GM15510 (cell line): ENCODE results near the gene NUSAP1.

Source experiments
- POLR2A ChIP-seq: IDR thresholded peaks from 3 replicates; pipeline ENCODE4 v1.6.1; 2011; ENCODE audit warnings: borderline replicate concordance; ENCODE audit not compliant: insufficient read length; ENCODE audit errors: extremely low read depth

The NUSAP1 gene, protein sequence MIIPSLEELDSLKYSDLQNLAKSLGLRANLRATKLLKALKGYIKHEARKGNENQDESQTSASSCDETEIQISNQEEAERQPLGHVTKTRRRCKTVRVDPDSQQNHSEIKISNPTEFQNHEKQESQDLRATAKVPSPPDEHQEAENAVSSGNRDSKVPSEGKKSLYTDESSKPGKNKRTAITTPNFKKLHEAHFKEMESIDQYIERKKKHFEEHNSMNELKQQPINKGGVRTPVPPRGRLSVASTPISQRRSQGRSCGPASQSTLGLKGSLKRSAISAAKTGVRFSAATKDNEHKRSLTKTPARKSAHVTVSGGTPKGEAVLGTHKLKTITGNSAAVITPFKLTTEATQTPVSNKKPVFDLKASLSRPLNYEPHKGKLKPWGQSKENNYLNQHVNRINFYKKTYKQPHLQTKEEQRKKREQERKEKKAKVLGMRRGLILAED

GRCh38 chr15:41332194-41333025 lies at the start of gene NUSAP1, which contains the start of gene OIP5:
NUSAP1 (plus strand) TSS chr15:41332881; CDS start chr15:41332958, 77 bp downstream.
OIP5 (minus strand) TSS chr15:41332591; CDS start chr15:41332561, 30 bp downstream.
- TF ChIP-seq POLR2A, result peak; percentile 94

DNA sequence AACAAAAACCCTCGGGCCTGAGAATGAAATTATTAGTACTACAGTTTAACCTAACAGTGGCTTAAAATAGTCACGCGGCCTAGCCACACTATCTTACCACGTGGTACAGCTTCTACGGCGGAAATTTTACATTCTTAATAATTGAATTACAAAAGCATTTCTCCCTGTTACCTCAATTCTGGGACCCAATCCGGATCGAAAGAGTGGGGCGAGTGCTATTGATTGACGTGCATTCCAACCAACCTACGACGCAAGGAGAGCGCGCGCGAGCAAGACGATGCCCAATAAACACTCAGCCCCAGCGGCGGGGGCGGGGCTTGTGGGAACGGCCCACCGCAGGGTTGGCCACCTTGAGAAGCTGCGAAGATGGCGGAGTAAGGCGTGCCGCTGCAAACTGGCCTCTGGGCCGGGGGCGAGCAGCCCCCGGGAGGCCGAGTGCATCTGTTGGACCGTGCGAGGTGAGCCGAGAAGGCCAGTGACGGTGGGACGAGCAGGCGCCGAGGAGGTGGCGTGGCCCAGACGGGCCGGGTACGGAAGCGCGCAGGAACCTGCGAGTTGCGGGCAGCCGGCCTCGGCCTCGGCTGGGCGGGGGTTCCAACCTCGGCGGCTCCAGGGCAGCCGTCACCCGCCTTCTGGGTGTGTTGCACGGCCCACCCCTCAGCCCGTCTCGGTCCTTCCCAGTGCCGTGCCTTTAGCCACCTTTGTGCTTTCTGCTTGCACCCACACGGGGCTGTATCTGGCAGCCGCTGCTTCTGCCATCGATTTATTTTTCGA lies 48.8 kb upstream of the NUSAP1 start:
- peak; percentile 95 for TF ChIP-seq POLR2A

- TF ChIP-seq POLR2A, result no peak
These were observed 48.1 kb upstream of the NUSAP1 start for GRCh38 chr15:41284427-41285177.

DNA sequence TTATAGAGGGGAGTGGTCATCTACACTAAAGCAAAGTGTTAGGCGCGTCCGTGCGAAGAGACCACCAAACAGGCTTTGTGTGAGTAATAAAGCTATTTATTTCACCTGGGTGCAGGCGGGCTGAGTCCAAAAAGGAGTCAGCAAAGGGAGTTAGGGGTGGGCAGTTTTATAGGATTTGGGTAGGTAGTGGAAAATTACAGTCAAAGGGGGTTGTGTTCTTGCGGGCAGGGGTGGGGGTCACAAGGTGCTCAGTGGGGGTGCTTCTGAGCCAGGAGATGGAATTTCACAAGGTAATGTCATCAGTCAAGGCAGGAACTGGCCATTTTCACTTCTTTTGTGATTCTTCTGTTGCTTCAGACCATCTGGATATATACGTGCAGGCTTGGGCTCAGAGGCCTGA lies 47.4 kb upstream of the NUSAP1 start:
- TF ChIP-seq POLR2A, result no peak

DNA sequence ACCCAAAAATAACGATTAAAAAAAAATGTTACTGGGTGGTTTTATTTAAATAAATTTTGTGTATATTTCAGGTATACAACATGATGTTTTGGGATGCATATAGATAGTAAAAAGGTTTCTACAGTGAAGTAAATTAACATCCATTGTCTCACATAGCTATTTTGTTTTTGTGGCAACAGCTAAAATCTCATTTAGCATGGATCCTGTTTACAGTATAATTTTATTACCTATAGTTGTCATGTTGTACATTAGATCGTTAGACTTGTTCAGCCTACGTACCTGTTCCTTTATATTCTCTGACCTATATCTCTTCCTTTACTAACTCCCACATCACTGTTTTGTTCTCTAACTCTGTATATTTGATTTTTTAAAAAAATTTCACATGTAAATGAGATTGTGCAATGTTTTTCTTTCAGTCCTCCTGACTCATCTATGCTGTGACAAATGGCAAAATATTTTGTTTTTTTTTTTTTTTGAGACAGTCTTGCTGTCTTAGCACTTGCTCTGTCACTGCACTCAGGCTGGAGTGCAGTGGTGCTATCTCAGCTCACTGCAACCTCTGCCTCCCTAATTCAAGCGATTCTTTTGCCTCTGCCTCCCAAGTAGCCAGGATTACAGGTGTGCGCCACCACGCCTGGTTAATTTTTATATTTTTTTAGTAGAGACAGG lies 45.9 kb upstream of the NUSAP1 start:
- TF ChIP-seq POLR2A, result no peak

DNA sequence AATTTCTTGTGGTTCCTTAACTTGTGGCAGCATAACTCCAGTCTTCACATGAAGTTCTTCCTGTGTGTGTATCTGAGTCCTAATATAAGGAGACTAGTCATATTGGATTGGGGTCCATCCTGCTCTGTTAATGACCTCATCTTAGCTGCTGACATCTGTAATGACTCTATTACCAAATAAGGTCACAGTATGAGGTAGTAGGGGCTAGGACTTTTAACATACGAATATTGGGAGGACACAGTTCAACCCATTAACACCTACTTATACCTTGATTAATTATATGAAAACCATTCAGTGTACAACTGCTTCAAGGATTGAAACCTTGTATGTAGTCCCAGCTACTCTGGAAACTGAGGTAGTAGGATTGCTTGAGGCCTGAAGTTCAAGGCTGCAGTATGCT lies 44.2 kb upstream of the NUSAP1 start:
- TF ChIP-seq POLR2A, result no peak

DNA sequence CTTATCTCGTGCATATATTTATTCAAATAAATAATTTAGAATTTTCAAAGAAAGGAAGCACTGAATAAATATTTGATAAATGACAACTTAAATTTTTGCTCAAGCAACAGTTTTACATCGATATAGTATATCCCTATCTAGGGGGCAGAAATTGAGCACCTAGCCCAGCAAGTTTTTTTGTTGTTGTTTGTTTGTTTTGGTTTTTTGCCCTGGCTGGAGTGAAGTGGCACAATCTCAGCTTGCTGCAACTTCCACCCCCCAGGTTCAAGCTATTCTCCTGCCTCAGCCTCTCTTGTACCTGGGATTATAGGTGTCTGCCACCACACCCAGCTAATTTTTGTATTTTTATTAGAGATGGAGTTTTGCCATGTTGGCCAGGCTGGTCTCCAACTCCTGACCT lies 42.7 kb upstream of the NUSAP1 start:
- TF ChIP-seq POLR2A, result no peak

DNA sequence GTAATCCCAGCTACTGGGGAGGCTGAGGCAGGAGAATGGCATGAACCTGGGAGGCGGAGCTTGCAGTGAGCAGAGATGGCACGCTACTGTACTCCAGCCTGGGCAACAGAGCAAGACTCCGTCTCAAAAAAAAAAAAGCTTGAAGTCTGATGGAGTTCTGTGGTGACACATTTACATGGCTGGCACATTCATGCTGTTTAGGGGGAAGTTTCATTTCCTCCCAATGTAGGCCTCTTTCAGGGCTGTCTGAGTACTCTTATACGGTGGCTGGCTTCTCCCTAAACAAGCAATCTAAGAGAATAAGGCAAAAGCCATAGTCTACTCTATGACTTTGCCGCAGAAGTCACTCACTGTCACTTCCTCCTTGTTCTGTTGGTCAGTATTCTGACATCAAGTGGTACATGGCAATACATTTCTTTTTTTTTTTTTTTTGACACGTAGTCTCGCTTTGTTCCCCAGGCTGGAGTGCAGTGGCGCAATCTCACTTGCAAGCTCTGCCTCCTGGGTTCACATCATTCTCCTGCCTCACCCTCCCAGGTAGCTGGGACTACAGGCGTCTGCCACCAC lies 41.5 kb upstream of the NUSAP1 start:
- no peak for TF ChIP-seq POLR2A

DNA sequence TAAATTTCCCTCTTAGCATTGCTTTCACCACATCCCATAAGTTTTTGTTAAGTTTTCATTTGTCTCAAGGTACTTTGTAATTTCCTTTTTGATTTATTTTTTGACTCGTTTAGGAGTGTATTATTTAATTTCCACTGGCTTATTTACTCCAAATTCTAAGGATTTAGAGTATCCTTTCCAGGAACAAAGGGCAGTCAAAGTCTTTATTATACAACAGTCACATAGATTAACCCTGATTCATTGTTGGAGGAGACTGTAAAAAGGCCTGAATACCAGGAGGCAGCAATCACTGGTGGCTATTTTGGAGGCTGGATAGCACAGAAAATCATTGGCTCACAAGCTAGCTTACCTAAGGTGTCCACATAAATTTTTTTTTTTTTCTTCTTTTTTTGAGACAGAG lies 40.2 kb upstream of the NUSAP1 start:
- TF ChIP-seq POLR2A, result no peak

- no peak for TF ChIP-seq POLR2A
These were observed 31.1 kb upstream of the NUSAP1 start for GRCh38 chr15:41301587-41301986.

DNA sequence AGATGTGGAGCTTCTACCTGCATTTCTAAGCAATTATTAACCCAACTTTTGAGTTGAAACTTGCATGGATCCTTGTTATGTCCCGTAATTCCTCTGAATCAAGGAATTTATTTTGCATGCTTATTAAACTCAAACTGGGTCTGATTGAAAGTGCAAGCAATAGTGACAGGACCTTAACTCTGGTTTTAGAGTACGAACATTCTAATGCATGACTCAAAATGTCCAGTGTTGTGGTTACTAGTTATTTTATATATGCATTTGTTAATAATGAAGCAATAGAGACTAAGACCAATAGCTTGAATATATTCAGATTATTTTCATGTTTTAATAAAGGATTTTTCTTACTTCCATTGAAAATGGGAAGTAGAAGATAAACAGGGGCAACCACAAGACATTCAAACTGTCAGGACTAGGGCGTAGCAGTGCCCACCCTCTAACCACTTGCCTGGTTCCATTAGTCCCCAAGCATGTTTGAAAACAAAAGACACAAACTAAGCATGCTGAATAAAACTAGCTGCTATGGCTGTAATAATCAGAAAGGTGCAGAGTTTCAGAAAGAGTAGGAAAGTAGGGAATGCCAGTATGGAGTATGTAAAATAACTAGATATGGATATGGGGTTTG lies 28.4 kb upstream of the NUSAP1 start:
- no peak for TF ChIP-seq POLR2A

DNA sequence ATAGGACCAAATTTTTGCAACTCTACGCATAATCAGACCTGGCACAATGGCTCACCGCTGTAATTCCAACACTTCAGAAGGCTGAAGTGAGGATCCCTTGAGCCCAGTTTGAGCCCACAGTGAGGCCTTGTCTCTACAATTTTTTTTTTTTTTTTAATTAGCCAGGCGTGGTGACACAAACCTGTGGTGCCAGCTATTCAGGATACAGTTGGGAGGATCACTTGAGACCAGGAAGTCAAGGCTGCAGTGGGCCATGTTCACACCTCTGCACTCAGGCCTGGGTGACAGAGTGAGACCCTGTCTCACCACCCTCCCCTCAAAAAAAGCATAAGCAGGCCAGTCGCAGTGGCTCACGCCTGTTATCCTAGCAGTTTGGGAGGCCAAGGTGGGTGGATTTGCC lies 25.0 kb upstream of the NUSAP1 start:
- TF ChIP-seq POLR2A, result no peak
